ENCODE results near the gene CPT1A. TPM values are rescaled to one million over a fixed set of nuclear protein-coding genes. Genes with fewer than 3 reads are reported as not detected.

The CPT1A gene
- total RNA-seq, 1 donor from 2014 or later: 76.3 TPM

DNA sequence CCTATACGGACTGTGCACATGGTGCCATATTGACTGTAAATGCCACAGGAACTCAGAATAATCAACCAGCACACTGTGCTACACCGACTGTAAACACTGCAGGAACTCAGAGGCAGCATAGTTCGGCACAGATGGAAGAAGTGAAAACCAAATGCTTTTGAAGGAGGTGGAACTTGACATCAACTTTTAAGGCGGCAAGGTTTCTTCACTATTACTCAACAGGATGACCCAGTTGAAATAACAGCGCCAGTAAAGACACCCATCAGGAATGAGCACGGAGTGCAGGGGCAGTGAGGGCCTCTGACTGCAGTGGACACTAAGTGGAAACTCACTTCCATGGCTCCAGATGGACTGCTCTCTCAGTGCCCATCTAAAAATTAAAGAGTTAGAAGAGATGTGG is 106.1 kb downstream of the CPT1A start:
- Histone ChIP-seq H3K27ac (no peak overlapping the region), H3K4me1 (no peaks in the 10 kb centered on the region), H3K4me3 (no peak overlapping the region), H3K36me3 (no peaks in the 10 kb centered on the region), H3K27me3 (no peaks in the 10 kb centered on the region), H3K9me3 (no peaks in the 10 kb centered on the region)
- peak in 1 of 2 donors; percentile 15 for DNase-seq (ENCODE audit: low spot score in 2 of 2)
- TF ChIP-seq, protein P1, sequence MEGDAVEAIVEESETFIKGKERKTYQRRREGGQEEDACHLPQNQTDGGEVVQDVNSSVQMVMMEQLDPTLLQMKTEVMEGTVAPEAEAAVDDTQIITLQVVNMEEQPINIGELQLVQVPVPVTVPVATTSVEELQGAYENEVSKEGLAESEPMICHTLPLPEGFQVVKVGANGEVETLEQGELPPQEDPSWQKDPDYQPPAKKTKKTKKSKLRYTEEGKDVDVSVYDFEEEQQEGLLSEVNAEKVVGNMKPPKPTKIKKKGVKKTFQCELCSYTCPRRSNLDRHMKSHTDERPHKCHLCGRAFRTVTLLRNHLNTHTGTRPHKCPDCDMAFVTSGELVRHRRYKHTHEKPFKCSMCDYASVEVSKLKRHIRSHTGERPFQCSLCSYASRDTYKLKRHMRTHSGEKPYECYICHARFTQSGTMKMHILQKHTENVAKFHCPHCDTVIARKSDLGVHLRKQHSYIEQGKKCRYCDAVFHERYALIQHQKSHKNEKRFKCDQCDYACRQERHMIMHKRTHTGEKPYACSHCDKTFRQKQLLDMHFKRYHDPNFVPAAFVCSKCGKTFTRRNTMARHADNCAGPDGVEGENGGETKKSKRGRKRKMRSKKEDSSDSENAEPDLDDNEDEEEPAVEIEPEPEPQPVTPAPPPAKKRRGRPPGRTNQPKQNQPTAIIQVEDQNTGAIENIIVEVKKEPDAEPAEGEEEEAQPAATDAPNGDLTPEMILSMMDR (IDR thresholded peaks at IDR 0.05): no peak
- intact Hi-C loops (cut with DNase I): no loop called here

- H3K4me1 ChIP-seq: no peaks in the 10 kb centered on the region
- no peaks in the 10 kb centered on the region for H3K9me3 ChIP-seq
- H3K27me3 ChIP-seq: no peaks in the 10 kb centered on the region
- no peaks in the 10 kb centered on the region for H3K36me3 ChIP-seq
- H3K27ac ChIP-seq: no peak overlapping the region
- no peak overlapping the region for H3K4me3 ChIP-seq
- TF ChIP-seq, protein P1 (IDR thresholded peaks at IDR 0.05): no peak
- no peak for DNase-seq (ENCODE audit: low spot score in 2 of 2)
- intact Hi-C loops (cut with DNase I): no loop called here
Measured at GRCh38 chr11:68735125-68735524, 106.6 kb downstream of the CPT1A start.

DNA sequence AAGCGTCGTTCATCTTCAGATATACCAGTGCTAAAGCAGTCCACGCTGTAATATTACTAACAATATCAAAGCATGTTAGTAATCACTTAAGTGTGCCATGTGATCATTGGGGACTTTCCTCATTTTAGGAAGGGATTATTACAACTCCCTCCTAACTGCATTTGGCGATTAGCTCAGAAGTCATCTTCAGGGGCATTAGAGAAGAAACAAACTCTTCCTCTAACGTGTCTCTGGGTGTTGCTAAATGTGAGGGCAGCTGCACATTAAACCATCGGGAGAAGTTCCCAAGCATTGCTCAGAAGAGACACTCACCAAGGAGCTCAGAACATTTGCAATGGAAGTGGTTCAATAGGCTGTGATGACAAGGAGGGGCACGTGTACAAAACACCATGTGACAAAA is 107.6 kb downstream of the CPT1A start:
- H3K27ac ChIP-seq: no peak overlapping the region
- no peaks in the 10 kb centered on the region for H3K9me3 ChIP-seq
- H3K4me1 ChIP-seq: no peaks in the 10 kb centered on the region
- H3K4me3 ChIP-seq: no peak overlapping the region
- TF ChIP-seq, protein P1 (IDR thresholded peaks at IDR 0.05): no peak
- H3K36me3 ChIP-seq: no peaks in the 10 kb centered on the region
- DNase-seq (ENCODE audit: low spot score in 2 of 2): no peak
- H3K27me3 ChIP-seq: no peaks in the 10 kb centered on the region
- intact Hi-C loops (cut with DNase I): no loop called here

DNA sequence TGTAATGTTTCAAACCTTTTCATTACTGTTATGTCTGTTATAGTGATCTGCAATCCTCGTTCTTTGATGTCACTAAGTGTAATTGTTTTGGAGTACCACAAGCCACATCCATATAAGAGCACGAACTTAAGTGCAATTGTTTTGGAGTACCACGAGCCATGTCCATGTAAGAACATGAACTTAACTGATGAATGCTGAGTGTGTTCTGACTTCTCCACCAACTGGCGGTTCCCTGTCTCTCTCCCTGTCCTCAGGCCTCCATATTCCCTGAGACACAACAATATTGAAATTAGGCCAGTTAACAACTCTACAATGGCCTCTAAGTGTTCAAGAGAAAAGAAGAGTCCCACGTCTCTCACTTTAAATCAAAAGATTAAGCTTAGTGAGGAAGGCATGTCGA is 113.9 kb downstream of the CPT1A start:
- no peak overlapping the region for H3K4me3 ChIP-seq
- DNase-seq (ENCODE audit: low spot score in 2 of 2): no peak
- no peaks in the 10 kb centered on the region for H3K9me3 ChIP-seq
- no peaks in the 10 kb centered on the region for H3K36me3 ChIP-seq
- TF ChIP-seq, protein P1 (IDR thresholded peaks at IDR 0.05): no peak
- H3K27ac ChIP-seq: no peak overlapping the region
- no peaks in the 10 kb centered on the region for H3K27me3 ChIP-seq
- intact Hi-C loops (cut with DNase I): no loop called here
- H3K4me1 ChIP-seq: no peaks in the 10 kb centered on the region

- DNase-seq (ENCODE audit: low spot score in 2 of 2): no peak
- H3K27me3 ChIP-seq: no peaks in the 10 kb centered on the region
- intact Hi-C loops (cut with DNase I): no loop called here
- H3K27ac ChIP-seq: no peak overlapping the region
- peaks cover 0 to 5% of the 10 kb centered on the region in 2 donors for H3K9me3 ChIP-seq
- TF ChIP-seq, protein P1 (IDR thresholded peaks at IDR 0.05): no peak
- H3K4me3 ChIP-seq: no peak overlapping the region
- no peaks in the 10 kb centered on the region for H3K36me3 ChIP-seq
- no peaks in the 10 kb centered on the region for H3K4me1 ChIP-seq
Measured at GRCh38 chr11:68724293-68724692, 117.4 kb downstream of the CPT1A start.

GRCh38 chr11:68722143-68722542 is 119.6 kb downstream of the CPT1A start:
- no peaks in the 10 kb centered on the region for H3K4me1 ChIP-seq
- TF ChIP-seq, protein P1 (IDR thresholded peaks at IDR 0.05): no peak
- H3K27me3 ChIP-seq: no peaks in the 10 kb centered on the region
- peaks cover 0 to 5% of the 10 kb centered on the region in 2 donors for H3K9me3 ChIP-seq
- no peaks in the 10 kb centered on the region for H3K36me3 ChIP-seq
- intact Hi-C loops (cut with DNase I): no loop called here
- no peak overlapping the region for H3K4me3 ChIP-seq
- no peak overlapping the region for H3K27ac ChIP-seq
- no peak for DNase-seq (ENCODE audit: low spot score in 2 of 2)

All from ascending aorta (tissue), 2 donors.